ENCODE data around the gene HOXA7.

DNA sequence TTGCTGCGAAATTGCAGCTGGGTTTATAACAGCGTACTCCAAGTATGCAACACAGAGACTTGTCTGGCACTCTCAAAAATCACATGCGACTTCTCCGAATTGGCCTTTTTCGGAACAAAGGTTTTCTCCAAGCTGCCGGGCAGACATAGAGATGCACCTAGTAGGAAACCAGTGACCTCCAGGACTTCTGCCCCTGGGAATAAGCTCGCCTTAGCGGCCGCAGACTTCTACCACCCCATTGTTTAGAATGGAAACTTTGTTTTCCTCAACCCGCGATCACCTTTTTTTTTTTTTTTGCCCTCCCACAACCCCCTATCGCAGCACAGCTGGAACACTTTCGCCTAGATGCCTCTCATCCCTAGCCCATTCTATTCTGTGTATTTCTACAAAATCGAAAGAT, 22.6 kb upstream of the HOXA7 start:
- TF ChIP-seq, protein P1, sequence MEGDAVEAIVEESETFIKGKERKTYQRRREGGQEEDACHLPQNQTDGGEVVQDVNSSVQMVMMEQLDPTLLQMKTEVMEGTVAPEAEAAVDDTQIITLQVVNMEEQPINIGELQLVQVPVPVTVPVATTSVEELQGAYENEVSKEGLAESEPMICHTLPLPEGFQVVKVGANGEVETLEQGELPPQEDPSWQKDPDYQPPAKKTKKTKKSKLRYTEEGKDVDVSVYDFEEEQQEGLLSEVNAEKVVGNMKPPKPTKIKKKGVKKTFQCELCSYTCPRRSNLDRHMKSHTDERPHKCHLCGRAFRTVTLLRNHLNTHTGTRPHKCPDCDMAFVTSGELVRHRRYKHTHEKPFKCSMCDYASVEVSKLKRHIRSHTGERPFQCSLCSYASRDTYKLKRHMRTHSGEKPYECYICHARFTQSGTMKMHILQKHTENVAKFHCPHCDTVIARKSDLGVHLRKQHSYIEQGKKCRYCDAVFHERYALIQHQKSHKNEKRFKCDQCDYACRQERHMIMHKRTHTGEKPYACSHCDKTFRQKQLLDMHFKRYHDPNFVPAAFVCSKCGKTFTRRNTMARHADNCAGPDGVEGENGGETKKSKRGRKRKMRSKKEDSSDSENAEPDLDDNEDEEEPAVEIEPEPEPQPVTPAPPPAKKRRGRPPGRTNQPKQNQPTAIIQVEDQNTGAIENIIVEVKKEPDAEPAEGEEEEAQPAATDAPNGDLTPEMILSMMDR (conservative IDR thresholded peaks at IDR 0.05): no peak
- TF ChIP-seq EZH2 (IDR thresholded peaks at IDR 0.05; ENCODE audit: low read depth): no peak
